HG02885 (cell line): Measurements from ENCODE around the gene PLEKHA6.
A peak's percentile ranks its signal among the peaks of the same experiment; 100 is the strongest.

ENCODE experiments used
- ATAC-seq: cut with Tn5 transposase; IDR thresholded peaks from one replicate; pipeline ENCODE4 v1.9.1; 2021; ENCODE audit warnings: mild to moderate bottlenecking; ENCODE audit not compliant: unreplicated experiment, poor library complexity

The PLEKHA6 gene

DNA sequence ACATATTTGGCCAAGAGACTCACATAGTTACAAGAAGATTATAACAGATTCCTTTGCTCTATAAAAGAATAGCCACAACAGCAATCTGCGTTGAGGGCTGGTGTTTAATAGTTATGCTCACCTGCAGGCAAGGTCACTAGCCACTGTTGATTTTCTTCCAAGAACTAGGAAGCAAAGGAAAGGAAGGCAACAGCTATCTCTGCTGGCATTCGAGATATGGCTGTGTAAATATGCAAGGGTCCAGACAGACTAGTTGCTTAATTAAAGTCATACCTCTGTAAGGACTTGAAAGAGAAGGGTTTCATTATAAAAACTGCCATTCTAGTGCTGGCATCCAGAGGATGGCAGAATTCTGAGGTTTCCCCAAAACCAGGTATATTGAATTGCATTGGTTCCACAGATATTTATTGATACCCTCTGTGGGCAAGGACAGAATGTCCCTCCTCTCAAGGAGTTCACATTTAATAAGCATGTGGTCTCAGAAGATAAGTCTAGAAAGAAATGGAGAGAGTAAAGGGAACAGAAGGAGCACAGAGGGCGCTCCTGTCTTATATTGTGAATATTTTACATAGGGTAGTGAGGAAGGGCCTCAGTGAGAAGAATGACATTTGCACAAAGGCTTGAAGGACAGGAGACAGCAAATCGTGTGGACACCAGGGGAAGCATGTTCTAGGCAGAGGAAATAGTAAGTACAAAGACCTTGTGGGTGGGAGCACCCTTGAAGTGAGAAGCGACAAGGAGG, 23.6 kb upstream of the PLEKHA6 start:
- ATAC-seq, result no peak

GRCh38 chr1:204382714-204383083, 23.0 kb upstream of the PLEKHA6 start:
- no peak for ATAC-seq

DNA sequence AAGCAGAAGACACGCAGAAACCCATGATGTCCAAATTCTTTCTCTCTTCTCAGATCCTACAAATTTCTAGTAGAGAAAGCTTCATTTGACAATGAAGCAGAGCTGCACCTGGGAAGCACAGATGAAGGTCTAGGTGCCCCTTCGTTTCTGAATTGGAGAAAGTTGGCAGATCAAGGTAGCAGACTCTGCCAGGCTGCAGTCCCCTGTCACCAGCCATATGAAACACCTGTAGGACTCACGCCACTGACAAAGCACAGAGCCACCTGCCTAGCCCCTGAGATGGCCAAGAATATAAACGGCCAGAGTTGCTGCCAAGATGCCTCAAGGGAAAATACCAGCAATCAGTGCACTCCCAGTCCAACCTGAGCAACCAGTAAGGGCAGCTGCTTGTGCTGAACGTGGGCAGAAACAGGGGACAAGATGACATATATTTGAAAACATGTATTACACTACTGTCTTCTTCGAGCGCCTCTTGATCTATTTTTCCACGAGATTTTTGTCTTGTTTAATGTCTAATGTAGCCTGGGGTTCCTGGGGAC, 20.6 kb upstream of the PLEKHA6 start:
- ATAC-seq, result no peak

DNA sequence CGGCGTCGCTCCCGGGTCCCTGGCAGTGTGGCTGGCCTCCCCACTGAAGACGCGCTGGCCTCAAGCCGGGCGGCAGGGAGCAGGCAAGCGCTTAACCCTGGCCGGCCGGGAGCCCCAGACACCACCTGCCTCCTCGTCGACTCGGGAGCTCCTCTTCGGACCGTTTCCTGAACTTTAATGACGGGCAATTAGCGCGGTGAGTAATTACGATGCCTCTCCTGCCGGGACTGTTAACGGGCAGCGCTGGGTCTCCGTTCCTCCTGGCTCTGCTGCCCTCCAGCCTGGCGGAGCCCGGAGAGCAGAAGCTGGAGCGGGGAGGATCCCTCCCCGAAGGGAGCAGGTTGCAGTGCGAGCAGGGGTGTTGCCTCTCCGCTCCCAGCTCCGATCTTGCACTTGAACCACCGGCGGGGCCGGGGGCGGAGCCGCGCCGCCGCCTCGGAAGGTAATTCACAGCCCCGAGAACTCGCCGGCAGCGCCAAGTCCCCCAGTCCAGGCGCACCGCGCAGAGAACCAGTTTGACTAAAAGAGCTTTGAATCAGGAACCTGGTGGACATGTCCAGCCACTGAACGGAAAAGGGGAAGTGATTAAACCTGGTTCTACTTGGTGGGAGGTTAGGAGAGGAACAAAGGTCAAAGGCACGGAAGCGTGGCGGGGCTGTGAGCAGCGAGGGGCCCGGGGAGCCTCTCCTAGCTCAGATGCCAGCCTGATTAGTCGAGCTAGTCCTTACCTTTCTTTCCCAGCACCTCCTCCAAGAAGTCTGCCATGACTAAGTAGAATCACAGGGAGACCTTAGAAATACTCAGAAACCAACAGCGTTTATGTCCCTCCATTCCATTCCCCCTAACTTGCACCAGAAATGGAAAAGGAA, 18.3 kb upstream of the PLEKHA6 start:
- ATAC-seq, result peak; percentile 52

GRCh38 chr1:204376919-204377799, 17.4 kb upstream of the PLEKHA6 start:
- ATAC-seq, result no peak

DNA sequence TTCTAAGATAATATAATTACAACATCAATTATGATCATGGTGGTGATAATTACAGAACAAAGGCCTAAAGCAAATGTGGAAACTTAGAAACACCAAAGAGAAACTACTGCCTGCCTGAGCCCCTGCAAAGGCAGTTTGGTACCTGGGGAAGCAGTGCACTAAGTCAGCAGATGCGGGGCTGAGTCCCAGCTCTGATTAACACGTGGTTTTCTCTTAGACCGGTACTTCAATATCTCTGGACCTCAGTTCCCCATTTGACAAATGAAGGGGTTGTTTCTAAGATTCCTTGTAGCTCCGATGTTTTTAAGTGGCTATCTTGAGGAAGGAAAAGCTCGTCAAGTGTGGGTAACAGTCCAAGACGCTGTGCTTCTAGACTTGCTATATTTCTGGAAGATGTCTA, 16.7 kb upstream of the PLEKHA6 start:
- no peak for ATAC-seq

DNA sequence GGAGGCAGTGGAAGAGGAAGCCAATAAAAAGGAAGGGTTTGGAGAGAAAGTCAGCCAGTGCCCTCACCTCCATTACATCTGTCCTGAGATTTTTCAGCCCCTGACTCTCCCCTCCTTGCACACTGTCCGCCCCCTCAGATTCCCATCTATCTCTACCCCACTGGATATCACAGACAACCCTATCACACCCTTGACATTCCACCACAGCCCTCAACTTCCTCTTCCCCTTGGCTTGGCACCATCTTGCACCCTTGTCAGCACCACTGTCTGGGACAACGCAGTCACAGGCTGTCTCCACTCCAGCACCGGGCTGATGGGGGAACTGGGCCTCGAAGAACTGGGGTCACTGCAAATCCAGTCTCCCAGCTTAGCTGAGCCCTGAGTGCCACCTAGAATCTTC, 14.2 kb upstream of the PLEKHA6 start:
- no peak for ATAC-seq

GRCh38 chr1:204370176-204370575, 10.4 kb upstream of the PLEKHA6 start:
- ATAC-seq, result no peak

GRCh38 chr1:204368996-204369726, 9.4 kb upstream of the PLEKHA6 start:
- ATAC-seq, result no peak

- no peak for ATAC-seq
Measured at GRCh38 chr1:204367956-204368355, 8.2 kb upstream of the PLEKHA6 start.

DNA sequence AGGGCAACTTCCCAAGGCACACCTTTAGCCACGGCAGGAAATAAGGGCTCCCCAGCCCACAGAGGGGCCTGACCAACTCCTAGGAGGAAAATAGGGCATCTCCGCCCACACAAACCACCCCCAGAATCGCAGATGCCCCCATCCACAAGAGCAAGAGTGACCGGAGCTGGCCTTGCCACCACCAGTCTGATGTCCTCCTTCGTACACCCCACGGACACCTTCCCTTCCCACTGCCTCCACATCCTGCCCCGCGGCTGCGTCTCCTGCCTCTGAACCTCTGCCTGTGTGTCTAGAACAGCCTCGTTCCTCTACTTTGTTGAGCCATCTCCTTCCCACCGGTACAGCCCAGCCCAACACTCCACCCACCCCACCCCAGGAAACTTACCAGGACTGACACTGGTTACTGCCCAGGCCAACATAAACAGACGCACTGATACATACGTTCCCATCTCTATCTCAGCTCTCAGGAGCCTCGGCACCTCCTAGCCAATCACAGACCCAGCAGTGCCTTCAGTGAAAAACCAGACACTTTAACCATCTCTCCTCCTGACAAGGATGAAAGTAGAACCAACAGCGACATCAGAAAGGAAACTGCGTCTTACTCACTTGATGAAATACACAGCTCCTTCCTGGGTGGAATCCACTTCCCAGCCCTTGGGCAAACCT, 7.6 kb upstream of the PLEKHA6 start:
- no peak for ATAC-seq

- no peak for ATAC-seq
Measured at GRCh38 chr1:204366759-204367158, 7.0 kb upstream of the PLEKHA6 start.

- peak; percentile 73 for ATAC-seq
Measured at GRCh38 chr1:204363335-204364114, 3.8 kb upstream of the PLEKHA6 start.

- ATAC-seq, result no peak
Measured at GRCh38 chr1:204362984-204363334, 3.2 kb upstream of the PLEKHA6 start.

- no peak for ATAC-seq
Measured at GRCh38 chr1:204361781-204362180, 2.1 kb upstream of the PLEKHA6 start.

DNA sequence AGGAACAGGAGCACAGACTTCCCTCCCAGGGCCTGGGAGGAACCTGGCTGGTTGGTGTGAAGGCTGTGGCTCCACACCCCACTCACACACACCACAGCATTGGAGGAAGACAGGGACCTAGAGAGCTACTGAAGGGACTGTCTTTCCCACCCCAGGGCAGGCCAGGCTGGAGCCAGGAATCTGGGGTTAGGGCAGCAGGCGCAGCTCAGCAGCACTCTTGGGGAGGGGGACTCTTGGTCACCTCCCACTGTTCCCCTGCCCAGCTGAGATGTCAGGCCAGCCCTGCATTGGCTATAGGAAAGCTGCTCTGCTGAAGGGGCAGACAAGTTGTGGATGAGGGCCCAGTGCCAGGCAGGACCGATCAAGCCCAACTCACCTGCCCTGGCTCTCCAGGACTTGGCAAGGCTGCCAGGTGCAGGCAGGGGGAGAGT, 1.6 kb upstream of the PLEKHA6 start:
- ATAC-seq, result no peak

DNA sequence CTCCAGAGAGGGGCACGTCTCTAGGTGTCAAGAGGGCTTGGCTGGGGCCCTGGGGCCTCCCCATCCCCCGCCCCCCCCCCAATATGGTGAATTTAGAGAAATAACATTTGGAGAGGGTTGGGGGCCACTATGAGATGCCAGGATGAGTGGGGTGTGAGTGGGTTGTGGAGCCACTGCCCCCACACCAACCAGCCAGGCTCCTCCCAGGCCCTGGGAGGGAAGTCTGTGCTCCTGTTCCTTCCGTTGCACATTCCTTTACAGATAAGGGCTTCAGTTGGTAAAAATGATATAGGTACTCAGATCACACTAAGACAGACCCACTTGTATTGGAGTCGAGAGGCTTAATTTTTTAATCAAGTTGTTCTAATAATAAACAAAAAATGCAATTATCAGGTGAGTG, 585 bp upstream of the PLEKHA6 start:
- no peak for ATAC-seq

DNA sequence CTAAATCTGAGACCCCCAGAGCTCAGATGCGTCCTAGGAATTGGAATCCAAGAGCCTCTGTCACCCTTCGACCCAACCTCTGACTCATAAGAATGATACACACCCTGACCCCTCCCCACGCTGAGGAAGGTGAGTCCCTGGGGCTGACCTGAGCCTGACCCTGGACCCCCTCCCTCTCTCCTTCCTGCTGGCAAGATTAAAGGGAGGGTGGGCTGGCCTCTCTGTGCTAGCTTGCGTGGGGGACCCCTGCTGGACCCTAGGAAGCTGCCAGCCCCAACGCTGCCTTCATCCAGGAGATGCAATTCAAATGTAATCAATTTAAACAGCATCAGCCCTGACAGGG, 627 bp downstream of the PLEKHA6 start:
- ATAC-seq, result no peak

DNA sequence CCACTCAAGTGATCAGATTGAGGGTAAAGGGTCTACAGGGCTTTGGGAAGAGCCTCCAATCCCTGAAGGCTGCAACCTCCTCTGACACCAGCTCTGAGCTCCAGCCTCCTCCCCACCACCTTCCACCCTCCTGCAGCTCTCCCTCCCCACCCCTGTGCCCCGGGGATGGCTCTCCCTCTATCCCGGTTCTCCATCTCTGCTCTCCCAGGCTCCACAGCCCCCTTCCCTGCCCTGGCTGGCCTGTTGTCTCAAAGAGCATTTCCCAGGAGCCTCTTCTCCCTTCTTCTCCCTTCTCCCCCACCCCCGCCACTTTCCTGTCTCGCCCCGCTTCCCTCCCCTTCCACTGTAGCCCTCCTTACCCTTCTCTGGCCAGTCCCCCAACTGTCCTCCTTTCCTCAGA, 1.1 kb downstream of the PLEKHA6 start:
- no peak for ATAC-seq
